Renal pelvis (tissue), 3 donors: Measurements from ENCODE around the gene GC. TPM values are rescaled to one million over a fixed set of nuclear protein-coding genes. Genes with fewer than 3 reads are reported as not detected.

Experiments used
- polyA plus RNA-seq, 3 donors: library from polyadenylated mRNA; unstranded; fragments of 120-200 nt; gene quantifications; one replicate each; pipeline ENCODE4 v1.2.1, GENCODE V29; 2013; ENCODE audit not compliant: insufficient read length in 3 of 3

GC gene
- polyA plus RNA-seq, 3 donors = 0.15 to 0.26 (median 0.21) TPM

Other genes with a start within 250 kb of the GC start
- 1 to 10 TPM in 2 of 3 donors, under 1 TPM in 1; 0.94 to 1.9 (median 1.9) TPM for gene NPFFR2, start 247.9 kb upstream of the GC start, polyA plus RNA-seq